HEK293 (cell line): ENCODE results near the gene ERGIC1.
A peak's percentile ranks its signal among the peaks of the same experiment; 100 is the strongest.

ENCODE experiments used
- ELK4 ChIP-seq: IDR thresholded peaks from 2 replicates; pipeline ENCODE4 v1.6.1; 2011; ENCODE audit warnings: mild to moderate bottlenecking, low read depth, low read length, borderline replicate concordance
- HOXD13 ChIP-seq: sonication (generic); formaldehyde crosslinking; IDR thresholded peaks from 2 replicates; pipeline ENCODE4 v1.8.0; 2022; ENCODE audit warnings: missing genetic modification reagents, borderline replicate concordance
- OVOL3 ChIP-seq: fragments of 450-650 bp; formaldehyde crosslinking; IDR thresholded peaks from 2 replicates; pipeline ENCODE4 v1.5.1; 2016; ENCODE audit warnings: missing biosample characterization, missing genetic modification characterization
- PATZ1 ChIP-seq: fragments of 450-650 bp; formaldehyde crosslinking; IDR thresholded peaks from 2 replicates; pipeline ENCODE4 v1.5.1; 2016; ENCODE audit warnings: missing biosample characterization, missing genetic modification characterization
- SP2 ChIP-seq: fragments of 450-650 bp; formaldehyde crosslinking; IDR thresholded peaks from 2 replicates; pipeline ENCODE4 v1.5.1; 2016; ENCODE audit warnings: missing biosample characterization, missing genetic modification characterization
- ZBTB17 ChIP-seq: fragments of 450-650 bp; formaldehyde crosslinking; IDR thresholded peaks from 2 replicates; pipeline ENCODE4 v1.5.1; 2016; ENCODE audit warnings: missing biosample characterization, missing genetic modification characterization
- ZBTB44 ChIP-seq: fragments of 450-650 bp; IDR thresholded peaks from 2 replicates; pipeline ENCODE4 v1.5.1; 2018; ENCODE audit warnings: missing biosample characterization, mild to moderate bottlenecking, missing genetic modification characterization
- ZNF10 ChIP-seq: fragments of 450-650 bp; formaldehyde crosslinking; IDR thresholded peaks from 2 replicates; pipeline ENCODE4 v1.5.1; 2017; ENCODE audit warnings: missing biosample characterization, missing genetic modification characterization
- ZNF132 ChIP-seq: fragments of 450-650 bp; formaldehyde crosslinking; IDR thresholded peaks from 2 replicates; pipeline ENCODE4 v1.5.1; 2017; ENCODE audit warnings: missing biosample characterization, missing genetic modification characterization, borderline replicate concordance
- ZNF175 ChIP-seq: fragments of 450-650 bp; formaldehyde crosslinking; IDR thresholded peaks from 2 replicates; pipeline ENCODE4 v1.5.1; 2016; ENCODE audit warnings: missing biosample characterization, missing genetic modification characterization
- ZNF2 ChIP-seq: fragments of 450-650 bp; formaldehyde crosslinking; IDR thresholded peaks from 2 replicates; pipeline ENCODE4 v1.5.1; 2016; ENCODE audit warnings: missing biosample characterization, missing genetic modification characterization
- ZNF311 ChIP-seq: fragments of 450-650 bp; formaldehyde crosslinking; IDR thresholded peaks from 2 replicates; pipeline ENCODE4 v1.5.1; 2017; ENCODE audit warnings: missing biosample characterization, missing genetic modification characterization, borderline replicate concordance
- ZNF366 ChIP-seq: fragments of 450-650 bp; formaldehyde crosslinking; conservative IDR thresholded peaks from 2 replicates; pipeline ENCODE4 v1.5.1; 2016; ENCODE audit warnings: missing biosample characterization, missing genetic modification characterization
- ZNF394 ChIP-seq: fragments of 450-650 bp; formaldehyde crosslinking; IDR thresholded peaks from 2 replicates; pipeline ENCODE4 v1.5.1; 2016; ENCODE audit warnings: missing biosample characterization, missing genetic modification characterization, mild to moderate bottlenecking, moderate library complexity, borderline replicate concordance
- ZNF426 ChIP-seq: fragments of 450-650 bp; formaldehyde crosslinking; IDR thresholded peaks from 2 replicates; pipeline ENCODE4 v1.5.1; 2017; ENCODE audit warnings: missing biosample characterization, missing genetic modification characterization, mild to moderate bottlenecking, inconsistent platforms, moderate library complexity
- ZNF521 ChIP-seq: fragments of 450-650 bp; formaldehyde crosslinking; IDR thresholded peaks from 2 replicates; pipeline ENCODE4 v1.5.1; 2017; ENCODE audit warnings: missing biosample characterization, mild to moderate bottlenecking, missing genetic modification characterization
- ZNF555 ChIP-seq: fragments of 450-650 bp; formaldehyde crosslinking; conservative IDR thresholded peaks from 2 replicates; pipeline ENCODE4 v1.5.1; 2017; ENCODE audit warnings: missing biosample characterization, mild to moderate bottlenecking, missing genetic modification characterization, inconsistent platforms
- ZNF560 ChIP-seq: fragments of 450-650 bp; formaldehyde crosslinking; IDR thresholded peaks from 2 replicates; pipeline ENCODE4 v1.5.1; 2017; ENCODE audit warnings: missing biosample characterization, missing genetic modification characterization, borderline replicate concordance
- ZNF701 ChIP-seq: fragments of 450-650 bp; formaldehyde crosslinking; IDR thresholded peaks from 2 replicates; pipeline ENCODE4 v1.5.1; 2016; ENCODE audit warnings: missing biosample characterization, missing genetic modification characterization
- ZNF707 ChIP-seq: fragments of 450-650 bp; formaldehyde crosslinking; IDR thresholded peaks from 2 replicates; pipeline ENCODE4 v1.5.1; 2016; ENCODE audit warnings: missing biosample characterization, missing genetic modification characterization
- ZXDB ChIP-seq: fragments of 450-650 bp; formaldehyde crosslinking; IDR thresholded peaks from 2 replicates; pipeline ENCODE4 v1.5.1; 2016; ENCODE audit warnings: missing biosample characterization, missing genetic modification characterization
- TF ChIP-seq, protein P1 (sequence below): fragments of 450-650 bp; formaldehyde crosslinking; IDR thresholded peaks from 2 replicates; pipeline ENCODE4 v1.5.1; 2016; ENCODE audit warnings: missing biosample characterization, missing genetic modification characterization
- TF ChIP-seq, protein P2 (sequence below): fragments of 450-650 bp; formaldehyde crosslinking; IDR thresholded peaks from 2 replicates; pipeline ENCODE4 v1.5.1; 2016; ENCODE audit warnings: missing biosample characterization, missing genetic modification characterization
- TF ChIP-seq, protein P3 (sequence below): fragments of 450-650 bp; formaldehyde crosslinking; conservative IDR thresholded peaks from 2 replicates; pipeline ENCODE4 v1.5.1; 2016; ENCODE audit warnings: low read depth, missing biosample characterization, missing genetic modification characterization
- TF ChIP-seq, protein P4 (sequence below): fragments of 450-650 bp; formaldehyde crosslinking; IDR thresholded peaks from 2 replicates; pipeline ENCODE4 v1.5.1; 2017; ENCODE audit warnings: missing biosample characterization, missing genetic modification characterization

Gene ERGIC1

DNA sequence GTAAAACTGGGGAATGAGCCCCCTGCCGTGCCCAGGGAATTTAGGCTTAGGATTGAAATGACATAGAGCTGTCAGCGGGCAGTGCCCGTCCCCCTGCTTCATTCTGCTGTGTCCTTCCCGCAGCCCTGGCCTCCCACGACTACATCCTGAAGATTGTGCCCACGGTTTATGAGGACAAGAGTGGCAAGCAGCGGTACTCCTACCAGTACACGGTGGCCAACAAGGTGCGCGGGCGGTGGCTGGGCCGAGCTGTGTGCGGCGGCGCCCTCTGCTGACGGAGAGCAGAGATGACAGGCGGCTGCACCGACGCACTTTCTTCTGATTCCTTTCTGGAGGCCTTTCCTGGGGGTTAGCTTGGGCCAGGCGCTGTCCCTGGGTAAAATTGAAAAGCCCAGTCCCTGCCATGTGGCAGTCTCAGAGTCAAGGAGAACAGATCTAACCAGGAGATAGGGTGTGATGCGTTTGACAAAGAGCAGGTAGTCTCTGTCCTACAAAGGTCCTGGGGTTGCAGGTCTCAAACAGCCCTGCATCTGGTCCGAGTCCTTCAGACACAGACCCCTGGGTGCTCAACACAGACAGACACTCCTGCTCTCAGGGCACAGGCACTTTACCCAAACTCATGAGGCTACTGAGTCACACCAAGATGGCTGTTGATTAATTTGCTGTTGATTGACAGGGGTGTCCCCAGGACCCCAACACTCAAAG, 98.4 kb downstream of the ERGIC1 start (continued):
- TF ChIP-seq ELK4: no peak
- no peak for TF ChIP-seq OVOL3 (tag by site-specific recombination)
- TF ChIP-seq, protein P1, sequence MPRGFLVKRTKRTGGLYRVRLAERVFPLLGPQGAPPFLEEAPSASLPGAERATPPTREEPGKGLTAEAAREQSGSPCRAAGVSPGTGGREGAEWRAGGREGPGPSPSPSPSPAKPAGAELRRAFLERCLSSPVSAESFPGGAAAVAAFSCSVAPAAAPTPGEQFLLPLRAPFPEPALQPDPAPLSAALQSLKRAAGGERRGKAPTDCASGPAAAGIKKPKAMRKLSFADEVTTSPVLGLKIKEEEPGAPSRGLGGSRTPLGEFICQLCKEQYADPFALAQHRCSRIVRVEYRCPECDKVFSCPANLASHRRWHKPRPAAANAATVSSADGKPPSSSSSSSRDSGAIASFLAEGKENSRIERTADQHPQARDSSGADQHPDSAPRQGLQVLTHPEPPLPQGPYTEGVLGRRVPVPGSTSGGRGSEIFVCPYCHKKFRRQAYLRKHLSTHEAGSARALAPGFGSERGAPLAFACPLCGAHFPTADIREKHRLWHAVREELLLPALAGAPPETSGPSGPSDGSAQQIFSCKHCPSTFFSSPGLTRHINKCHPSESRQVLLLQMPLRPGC (tag by site-specific recombination): no peak
- no peak for TF ChIP-seq ZNF521 (tag by site-specific recombination)
- no peak for TF ChIP-seq ZNF132 (tag by site-specific recombination)
- no peak for TF ChIP-seq ZNF366 (tag by site-specific recombination)
- TF ChIP-seq, protein P2, sequence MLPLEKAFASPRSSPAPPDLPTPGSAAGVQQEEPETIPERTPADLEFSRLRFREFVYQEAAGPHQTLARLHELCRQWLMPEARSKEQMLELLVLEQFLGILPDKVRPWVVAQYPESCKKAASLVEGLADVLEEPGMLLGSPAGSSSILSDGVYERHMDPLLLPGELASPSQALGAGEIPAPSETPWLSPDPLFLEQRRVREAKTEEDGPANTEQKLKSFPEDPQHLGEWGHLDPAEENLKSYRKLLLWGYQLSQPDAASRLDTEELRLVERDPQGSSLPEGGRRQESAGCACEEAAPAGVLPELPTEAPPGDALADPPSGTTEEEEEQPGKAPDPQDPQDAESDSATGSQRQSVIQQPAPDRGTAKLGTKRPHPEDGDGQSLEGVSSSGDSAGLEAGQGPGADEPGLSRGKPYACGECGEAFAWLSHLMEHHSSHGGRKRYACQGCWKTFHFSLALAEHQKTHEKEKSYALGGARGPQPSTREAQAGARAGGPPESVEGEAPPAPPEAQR (tag by site-specific recombination): no peak
- TF ChIP-seq HOXD13 (CRISPR knock-in tag): no peak
- TF ChIP-seq ZNF426 (tag by site-specific recombination): no peak
- no peak for TF ChIP-seq ZNF555 (tag by site-specific recombination)
- no peak for TF ChIP-seq SP2 (tag by site-specific recombination)
- TF ChIP-seq ZNF175 (tag by site-specific recombination): no peak
- TF ChIP-seq ZNF10: no peak
- TF ChIP-seq, protein P3, sequence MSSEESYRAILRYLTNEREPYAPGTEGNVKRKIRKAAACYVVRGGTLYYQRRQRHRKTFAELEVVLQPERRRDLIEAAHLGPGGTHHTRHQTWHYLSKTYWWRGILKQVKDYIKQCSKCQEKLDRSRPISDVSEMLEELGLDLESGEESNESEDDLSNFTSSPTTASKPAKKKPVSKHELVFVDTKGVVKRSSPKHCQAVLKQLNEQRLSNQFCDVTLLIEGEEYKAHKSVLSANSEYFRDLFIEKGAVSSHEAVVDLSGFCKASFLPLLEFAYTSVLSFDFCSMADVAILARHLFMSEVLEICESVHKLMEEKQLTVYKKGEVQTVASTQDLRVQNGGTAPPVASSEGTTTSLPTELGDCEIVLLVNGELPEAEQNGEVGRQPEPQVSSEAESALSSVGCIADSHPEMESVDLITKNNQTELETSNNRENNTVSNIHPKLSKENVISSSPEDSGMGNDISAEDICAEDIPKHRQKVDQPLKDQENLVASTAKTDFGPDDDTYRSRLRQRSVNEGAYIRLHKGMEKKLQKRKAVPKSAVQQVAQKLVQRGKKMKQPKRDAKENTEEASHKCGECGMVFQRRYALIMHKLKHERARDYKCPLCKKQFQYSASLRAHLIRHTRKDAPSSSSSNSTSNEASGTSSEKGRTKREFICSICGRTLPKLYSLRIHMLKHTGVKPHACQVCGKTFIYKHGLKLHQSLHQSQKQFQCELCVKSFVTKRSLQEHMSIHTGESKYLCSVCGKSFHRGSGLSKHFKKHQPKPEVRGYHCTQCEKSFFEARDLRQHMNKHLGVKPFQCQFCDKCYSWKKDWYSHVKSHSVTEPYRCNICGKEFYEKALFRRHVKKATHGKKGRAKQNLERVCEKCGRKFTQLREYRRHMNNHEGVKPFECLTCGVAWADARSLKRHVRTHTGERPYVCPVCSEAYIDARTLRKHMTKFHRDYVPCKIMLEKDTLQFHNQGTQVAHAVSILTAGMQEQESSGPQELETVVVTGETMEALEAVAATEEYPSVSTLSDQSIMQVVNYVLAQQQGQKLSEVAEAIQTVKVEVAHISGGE (tag by site-specific recombination): no peak
- TF ChIP-seq ZNF707: no peak
- 0 out of 2 replicates have a peak, but pooled peaks have one; percentile 28 for TF ChIP-seq ZBTB17 (tag by site-specific recombination)
- TF ChIP-seq PATZ1 (tag by site-specific recombination): no peak
- no peak for TF ChIP-seq ZXDB (tag by site-specific recombination)
- TF ChIP-seq ZNF311 (tag by site-specific recombination): no peak
- TF ChIP-seq ZNF2: peak; percentile 92
- TF ChIP-seq, protein P4, sequence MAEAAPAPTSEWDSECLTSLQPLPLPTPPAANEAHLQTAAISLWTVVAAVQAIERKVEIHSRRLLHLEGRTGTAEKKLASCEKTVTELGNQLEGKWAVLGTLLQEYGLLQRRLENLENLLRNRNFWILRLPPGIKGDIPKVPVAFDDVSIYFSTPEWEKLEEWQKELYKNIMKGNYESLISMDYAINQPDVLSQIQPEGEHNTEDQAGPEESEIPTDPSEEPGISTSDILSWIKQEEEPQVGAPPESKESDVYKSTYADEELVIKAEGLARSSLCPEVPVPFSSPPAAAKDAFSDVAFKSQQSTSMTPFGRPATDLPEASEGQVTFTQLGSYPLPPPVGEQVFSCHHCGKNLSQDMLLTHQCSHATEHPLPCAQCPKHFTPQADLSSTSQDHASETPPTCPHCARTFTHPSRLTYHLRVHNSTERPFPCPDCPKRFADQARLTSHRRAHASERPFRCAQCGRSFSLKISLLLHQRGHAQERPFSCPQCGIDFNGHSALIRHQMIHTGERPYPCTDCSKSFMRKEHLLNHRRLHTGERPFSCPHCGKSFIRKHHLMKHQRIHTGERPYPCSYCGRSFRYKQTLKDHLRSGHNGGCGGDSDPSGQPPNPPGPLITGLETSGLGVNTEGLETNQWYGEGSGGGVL (tag by site-specific recombination): no peak
- TF ChIP-seq ZNF394: no peak
- TF ChIP-seq ZNF701 (tag by site-specific recombination): no peak
- no peak for TF ChIP-seq ZNF560 (tag by site-specific recombination)
- TF ChIP-seq ZBTB44 (tag by site-specific recombination): no peak
